Trophoblast cell (in vitro differentiated cells and primary cell): ENCODE data around the gene ZNF677.
"Not testable (repeated sequence)": the region's sequence is repeated elsewhere in the genome, so short reads cannot be mapped to it uniquely, and the experiment has no call there.

Source experiments
- DNase-seq, 2 donors: peaks; one replicate each; pipeline ENCODE4 v3.0.0-alpha.2; 2016
- H2AFZ ChIP-seq: 2 replicates; pipeline ENCODE4 v1.6.1; 2013; ENCODE audit warnings: low read length, moderate library complexity, mild to moderate bottlenecking; ENCODE audit not compliant: insufficient read depth, poor library complexity
- H2AK5ac ChIP-seq: 2 replicates; pipeline ENCODE4 v1.6.1; 2013; ENCODE audit warnings: mild to moderate bottlenecking, low read length
- H2BK120ac ChIP-seq: 2 replicates; pipeline ENCODE4 v1.6.1; 2013; ENCODE audit warnings: low read length, mild to moderate bottlenecking, moderate library complexity; ENCODE audit not compliant: insufficient read depth, poor library complexity
- H2BK12ac ChIP-seq: 2 replicates; pipeline ENCODE4 v1.6.1; 2013; ENCODE audit warnings: mild to moderate bottlenecking, low read length, moderate library complexity
- H2BK5ac ChIP-seq: 2 replicates; pipeline ENCODE4 v1.6.1; 2013; ENCODE audit warnings: low read length, low read depth, moderate library complexity, mild to moderate bottlenecking; ENCODE audit not compliant: poor library complexity
- H3K14ac ChIP-seq: 2 replicates; pipeline ENCODE4 v1.6.1; 2013; ENCODE audit warnings: mild to moderate bottlenecking, low read length
- H3K18ac ChIP-seq: 2 replicates; pipeline ENCODE4 v1.6.1; 2013; ENCODE audit warnings: mild to moderate bottlenecking, low read length
- H3K23ac ChIP-seq: 2 replicates; pipeline ENCODE4 v1.6.1; 2013; ENCODE audit warnings: low read length
- H3K27ac ChIP-seq: 2 replicates; pipeline ENCODE4 v1.5.1; 2013; ENCODE audit warnings: low read depth, mild to moderate bottlenecking, inconsistent platforms, low read length, moderate library complexity
- H3K27me3 ChIP-seq: 2 replicates; pipeline ENCODE4 v1.6.1; 2013; ENCODE audit warnings: inconsistent platforms, mild to moderate bottlenecking, low read length, moderate library complexity; ENCODE audit not compliant: insufficient read depth
- H3K36me3 ChIP-seq, 2 experiments: 1 replicate in 1 of 2; 2 replicates in 1 of 2; pipeline ENCODE4 v1.6.1; 2013; ENCODE audit warnings: low read length in 2 of 2, mild to moderate bottlenecking in 2 of 2, moderate library complexity in 1 of 2; ENCODE audit not compliant: insufficient read depth in 2 of 2, control insufficient read depth in 1 of 2
- H3K4ac ChIP-seq: 2 replicates; pipeline ENCODE4 v1.6.1; 2013; ENCODE audit warnings: low read depth, mild to moderate bottlenecking, low read length, moderate library complexity
- H3K4me1 ChIP-seq, 2 experiments: 1 replicate in 1 of 2; 2 replicates in 1 of 2; pipeline ENCODE4 v1.6.1; 2013; ENCODE audit warnings: low read length in 2 of 2, mild to moderate bottlenecking in 2 of 2, moderate library complexity in 1 of 2; ENCODE audit not compliant: insufficient read depth in 2 of 2, control insufficient read depth in 1 of 2
- H3K4me2 ChIP-seq: 2 replicates; pipeline ENCODE4 v1.6.1; 2013; ENCODE audit warnings: inconsistent platforms, mild to moderate bottlenecking, low read length, moderate library complexity
- H3K4me3 ChIP-seq: 2 replicates; pipeline ENCODE4 v1.5.1; 2013; ENCODE audit warnings: mild to moderate bottlenecking, low read depth, low read length, inconsistent platforms
- H3K79me1 ChIP-seq: one replicate; pipeline ENCODE4 v1.6.1; 2013; ENCODE audit warnings: low read length
- H3K79me2 ChIP-seq: 2 replicates; pipeline ENCODE4 v1.6.1; 2013; ENCODE audit warnings: low read length, mild to moderate bottlenecking; ENCODE audit not compliant: control insufficient read depth, insufficient read depth, poor library complexity
- H3K9ac ChIP-seq: 2 replicates; pipeline ENCODE4 v1.6.1; 2013; ENCODE audit warnings: mild to moderate bottlenecking, low read length
- H3K9me3 ChIP-seq: 2 replicates; pipeline ENCODE4 v1.6.1; 2013; ENCODE audit warnings: low read depth, mild to moderate bottlenecking, control low read depth, inconsistent platforms, low read length; ENCODE audit not compliant: insufficient read depth
- H4K12ac ChIP-seq: 2 replicates; pipeline ENCODE4 v1.6.1; 2013; ENCODE audit warnings: low read depth, mild to moderate bottlenecking, low read length, moderate library complexity
- H4K8ac ChIP-seq: 2 replicates; pipeline ENCODE4 v1.6.1; 2013; ENCODE audit warnings: low read depth, mild to moderate bottlenecking, low read length, moderate library complexity
- H4K91ac ChIP-seq: one replicate; pipeline ENCODE4 v1.6.1; 2013; ENCODE audit warnings: low read depth, mild to moderate bottlenecking, low read length, moderate library complexity
- WGBS: extraction: QIAGEN DNeasy Blood & Tissue Kit; methylation state at CpG from one replicate; pipeline ENCODE4 v1.1.7; 2013; ENCODE audit warnings: missing lambda C conversion rate; ENCODE audit not compliant: insufficient read length, insufficient coverage; ENCODE audit errors: extremely low coverage; 5-methylcytosine and 5-hydroxymethylcytosine counted together

The ZNF677 gene

DNA sequence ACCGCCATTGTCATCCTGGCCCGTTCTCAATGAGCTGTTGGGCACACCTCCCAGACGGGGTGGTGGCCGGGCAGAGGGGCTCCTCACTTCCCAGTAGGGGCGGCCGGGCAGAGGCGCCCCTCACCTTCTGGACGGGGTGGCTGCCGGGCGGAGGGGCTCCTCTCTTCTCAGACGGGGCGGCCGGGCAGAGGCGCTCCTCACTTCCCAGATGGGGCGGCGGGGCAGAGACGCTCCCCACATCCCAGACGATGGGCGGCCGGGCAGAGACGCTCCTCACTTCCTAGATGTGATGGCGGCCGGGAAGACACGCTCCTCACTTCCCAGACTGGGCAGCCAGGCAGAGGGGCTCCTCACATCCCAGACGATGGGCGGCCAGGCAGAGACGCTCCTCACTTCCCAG is 15.2 kb upstream of the ZNF677 start:
- not testable (repeated sequence) for H2BK5ac ChIP-seq, H4K12ac ChIP-seq, H3K14ac ChIP-seq, H3K4me1 ChIP-seq, H3K9ac ChIP-seq, H3K27me3 ChIP-seq, H2BK120ac ChIP-seq, H4K91ac ChIP-seq, H3K23ac ChIP-seq, H2AK5ac ChIP-seq, H3K4me2 ChIP-seq, H2AFZ ChIP-seq, H2BK12ac ChIP-seq, H3K18ac ChIP-seq, H3K4ac ChIP-seq, H3K79me1 ChIP-seq, H4K8ac ChIP-seq, H3K27ac ChIP-seq, H3K79me2 ChIP-seq, H3K4me3 ChIP-seq, H3K36me3 ChIP-seq, DNase-seq
- no CpG with 5 or more reads among the region's 27 CpGs for WGBS
- H3K9me3 ChIP-seq: peaks cover 19% of the 10 kb centered on the region

DNA sequence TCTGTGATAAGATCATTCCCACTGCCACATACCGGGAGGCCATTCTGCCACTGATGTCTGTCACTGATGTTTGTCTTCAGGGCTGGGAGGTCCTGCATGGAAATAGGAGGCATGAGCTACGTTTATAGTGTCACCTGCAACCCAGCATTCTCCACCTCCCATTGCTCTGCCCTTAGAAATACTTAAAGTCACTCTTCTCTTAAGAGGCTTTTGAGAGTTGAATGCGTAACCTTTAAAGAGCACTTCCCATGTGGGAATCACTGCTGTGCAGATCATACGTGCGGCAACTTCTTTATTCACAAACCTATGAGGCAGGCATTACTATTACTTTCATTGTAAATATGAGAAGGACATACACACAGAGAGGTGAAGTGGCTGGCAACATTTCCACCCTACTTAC is 12.9 kb upstream of the ZNF677 start, which contains the start of gene VN1R4:
Gene VN1R4 (minus strand): TSS at position 101 of the 400 bp plus-strand sequence. CDS start 58 bp downstream, at position 43.
- not testable (repeated sequence) for DNase-seq, H3K27me3 ChIP-seq, H2BK5ac ChIP-seq, H3K4me2 ChIP-seq, H4K91ac ChIP-seq, H3K79me1 ChIP-seq, H3K4ac ChIP-seq, H4K8ac ChIP-seq, H3K36me3 ChIP-seq, H3K4me1 ChIP-seq, H3K14ac ChIP-seq, H2BK120ac ChIP-seq, H3K27ac ChIP-seq, H3K79me2 ChIP-seq, H4K12ac ChIP-seq, H2BK12ac ChIP-seq, H2AK5ac ChIP-seq, H3K4me3 ChIP-seq, H2AFZ ChIP-seq, H3K23ac ChIP-seq, H3K18ac ChIP-seq, H3K9ac ChIP-seq
- H3K9me3 ChIP-seq: peaks cover 13% of the 10 kb centered on the region
- no CpG with 5 or more reads among the region's 5 CpGs for WGBS

DNA sequence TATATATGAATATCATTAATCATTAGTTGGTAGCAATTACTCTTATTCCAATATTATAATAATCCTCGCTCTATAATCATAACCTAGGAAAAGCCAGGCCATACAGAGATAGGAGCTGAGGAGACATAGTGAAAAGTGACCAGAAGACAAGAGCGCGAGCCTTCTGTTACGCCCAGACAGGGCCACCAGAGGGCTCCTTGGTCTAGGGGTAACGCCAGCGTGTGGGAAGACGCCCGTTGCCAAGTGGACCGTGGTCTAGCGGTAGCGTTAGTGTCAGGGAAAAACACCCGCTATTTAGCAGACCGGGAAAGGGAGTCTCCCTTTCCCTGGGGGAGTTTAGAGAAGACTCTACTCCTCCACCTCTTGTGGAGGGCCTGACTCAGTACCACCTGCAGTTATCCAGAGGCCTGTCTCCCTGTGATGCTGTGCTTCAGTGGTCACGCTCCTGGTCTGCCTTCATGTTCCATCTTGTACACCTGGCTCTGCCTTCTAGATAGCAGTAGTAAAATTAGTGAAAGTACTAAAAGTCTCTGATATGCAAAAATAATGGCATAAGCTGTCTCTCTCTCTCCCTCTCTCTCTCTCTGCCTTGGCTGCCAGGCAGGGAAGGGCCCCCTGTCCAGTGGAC is 3.2 kb upstream of the ZNF677 start, which contains the start of gene VN1R2:
Gene VN1R2 (plus strand): TSS at position 578 of the 628 bp plus-strand sequence. CDS start 84 bp downstream, outside the sequence.
- H4K8ac ChIP-seq, H3K27me3 ChIP-seq, H3K23ac ChIP-seq, H3K27ac ChIP-seq, H3K4me1 ChIP-seq, H3K4ac ChIP-seq, H3K18ac ChIP-seq, H4K12ac ChIP-seq, H3K14ac ChIP-seq, DNase-seq, H3K4me3 ChIP-seq, H2AFZ ChIP-seq, H3K36me3 ChIP-seq, H2BK5ac ChIP-seq, H2BK120ac ChIP-seq, H3K4me2 ChIP-seq, H2BK12ac ChIP-seq, H2AK5ac ChIP-seq, H3K9ac ChIP-seq, H3K79me1 ChIP-seq, H3K9me3 ChIP-seq, H4K91ac ChIP-seq, H3K79me2 ChIP-seq: not testable (repeated sequence)
- no CpG with 5 or more reads among the region's 14 CpGs for WGBS

DNA sequence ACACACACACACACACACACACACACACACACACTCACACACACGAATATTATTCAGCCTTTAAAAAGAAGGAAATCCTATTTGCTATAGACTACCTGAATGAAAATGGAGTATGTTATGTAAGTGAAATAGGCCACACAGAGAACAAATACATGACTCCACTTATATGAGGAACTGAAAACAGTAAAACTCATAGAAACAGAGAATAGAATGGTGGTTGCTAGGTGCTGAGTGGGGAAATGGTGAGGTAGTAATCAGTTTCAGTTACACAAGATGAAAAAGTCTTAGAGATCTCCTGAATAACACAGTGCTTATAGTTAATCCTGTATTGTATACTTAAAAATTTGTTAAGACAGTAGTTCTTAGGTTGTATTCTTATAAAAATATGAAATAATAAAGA is 8.2 kb downstream of the ZNF677 start:
- H2BK12ac ChIP-seq: no peak overlapping the region
- H3K23ac ChIP-seq: no peak overlapping the region

More for the DNA sequence above, 8.2 kb downstream of the ZNF677 start:
- H4K91ac ChIP-seq: no peak overlapping the region
- no CpG with 5 or more reads among the region's 1 CpG for WGBS
- no peak overlapping the region for H3K4me2 ChIP-seq
- H3K79me2 ChIP-seq: no peaks in the 10 kb centered on the region
- no peak overlapping the region for H3K9ac ChIP-seq
- no peak overlapping the region for H4K8ac ChIP-seq
- H2AK5ac ChIP-seq: no peak overlapping the region
- no peak overlapping the region for H3K4me3 ChIP-seq
- H3K4ac ChIP-seq: no peak overlapping the region
- H3K36me3 ChIP-seq: peaks cover 8 to 15% of the 10 kb centered on the region in 2 experiments
- no peak overlapping the region for H4K12ac ChIP-seq
- DNase-seq: no peak
- H3K27ac ChIP-seq: no peak overlapping the region
- no peak overlapping the region for H2BK120ac ChIP-seq
- H3K18ac ChIP-seq: no peak overlapping the region
- no peak overlapping the region for H2AFZ ChIP-seq
- no peaks in the 10 kb centered on the region for H3K27me3 ChIP-seq
- H3K4me1 ChIP-seq: no peaks in the 10 kb centered on the region
- peaks cover 6% of the 10 kb centered on the region for H3K9me3 ChIP-seq
- no peak overlapping the region for H2BK5ac ChIP-seq
- H3K14ac ChIP-seq: no peak overlapping the region
- H3K79me1 ChIP-seq: no peaks in the 10 kb centered on the region
